ENCODE data around the gene CD99L2.

The CD99L2 gene

GRCh38 chrX:150774798-150775568, 123.5 kb downstream of the CD99L2 start:
- no peak overlapping the region for H3K9ac ChIP-seq (ENCODE audit: low read depth, low read length)
- no peaks in the 10 kb centered on the region for H3K9me3 ChIP-seq (ENCODE audit: control insufficient read depth, insufficient read depth, low read length)
- H3K4me1 ChIP-seq (ENCODE audit: insufficient read depth, low read length), result no peaks in the 10 kb centered on the region; the same call in 1 of the 2 replicates
- no peaks in the 10 kb centered on the region for H3K36me3 ChIP-seq (ENCODE audit: insufficient read depth, low read length)

- H3K9me3 ChIP-seq (ENCODE audit: control insufficient read depth, insufficient read depth, low read length), result no peaks in the 10 kb centered on the region
- no peaks in the 10 kb centered on the region for H3K36me3 ChIP-seq (ENCODE audit: insufficient read depth, low read length)
- H3K4me1 ChIP-seq (ENCODE audit: insufficient read depth, low read length), result no peaks in the 10 kb centered on the region; the same call in 1 of the 2 replicates
- H3K9ac ChIP-seq (ENCODE audit: low read depth, low read length), result no peak overlapping the region
These were observed 124.8 kb downstream of the CD99L2 start for GRCh38 chrX:150773634-150774033.

GRCh38 chrX:150773117-150773516, 125.4 kb downstream of the CD99L2 start:
- no peaks in the 10 kb centered on the region for H3K36me3 ChIP-seq (ENCODE audit: insufficient read depth, low read length)
- H3K9ac ChIP-seq (ENCODE audit: low read depth, low read length), result no peak overlapping the region
- no peaks in the 10 kb centered on the region; the same call in 1 of the 2 replicates for H3K4me1 ChIP-seq (ENCODE audit: insufficient read depth, low read length)
- no peaks in the 10 kb centered on the region for H3K9me3 ChIP-seq (ENCODE audit: control insufficient read depth, insufficient read depth, low read length)

DNA sequence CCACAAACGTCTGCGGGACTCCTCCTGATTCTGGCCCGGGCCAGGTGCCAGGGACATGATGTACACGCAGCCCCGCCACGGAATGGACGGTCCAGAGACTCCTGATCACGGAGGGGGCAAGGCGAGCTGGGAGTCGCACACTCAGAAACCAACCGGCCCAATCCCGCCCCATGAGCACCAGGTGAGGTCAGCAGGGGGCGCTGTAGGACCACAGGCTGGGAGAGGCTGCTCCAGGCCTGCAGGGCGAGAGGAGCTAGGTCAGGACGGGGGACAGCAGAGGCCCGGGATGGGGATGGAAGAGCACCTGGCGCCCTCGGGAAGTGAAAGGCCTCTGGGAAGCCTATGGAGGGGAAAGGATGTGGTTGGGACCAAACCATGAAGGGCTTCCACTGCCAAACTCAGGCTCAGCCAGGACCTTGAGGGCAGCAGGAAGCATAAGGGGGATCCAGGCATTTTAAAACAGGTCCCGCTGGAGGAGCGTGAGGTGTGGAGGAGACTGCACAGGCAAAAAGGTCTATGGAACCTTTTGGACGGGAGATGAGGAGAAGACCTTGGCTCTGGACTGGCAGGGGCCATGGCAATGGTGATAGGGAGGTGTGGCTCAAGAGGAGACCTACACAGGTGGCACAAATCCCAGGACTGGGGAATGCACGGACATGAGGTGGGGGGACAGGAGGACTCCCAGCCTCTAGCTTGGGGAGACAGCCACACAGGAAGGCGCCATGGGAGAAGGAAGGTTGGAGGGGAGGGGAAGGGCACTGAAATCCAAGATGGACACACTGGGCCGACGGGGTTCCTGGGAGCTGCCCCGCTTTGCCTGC, 126.1 kb downstream of the CD99L2 start:
- H3K9ac ChIP-seq (ENCODE audit: low read depth, low read length), result no peak overlapping the region
- H3K4me1 ChIP-seq (ENCODE audit: insufficient read depth, low read length), result peaks cover 1% of the 10 kb centered on the region
- no peaks in the 10 kb centered on the region for H3K36me3 ChIP-seq (ENCODE audit: insufficient read depth, low read length)
- no peaks in the 10 kb centered on the region for H3K9me3 ChIP-seq (ENCODE audit: control insufficient read depth, insufficient read depth, low read length)

GRCh38 chrX:150771116-150771515, 127.4 kb downstream of the CD99L2 start:
- Histone ChIP-seq H3K36me3 (ENCODE audit: insufficient read depth, low read length) (no peaks in the 10 kb centered on the region), H3K9ac (ENCODE audit: low read depth, low read length) (no peak overlapping the region), H3K4me1 (ENCODE audit: insufficient read depth, low read length) (peaks cover 14% of the 10 kb centered on the region; the same call in 1 of the 2 replicates), H3K9me3 (ENCODE audit: control insufficient read depth, insufficient read depth, low read length) (no peaks in the 10 kb centered on the region)

DNA sequence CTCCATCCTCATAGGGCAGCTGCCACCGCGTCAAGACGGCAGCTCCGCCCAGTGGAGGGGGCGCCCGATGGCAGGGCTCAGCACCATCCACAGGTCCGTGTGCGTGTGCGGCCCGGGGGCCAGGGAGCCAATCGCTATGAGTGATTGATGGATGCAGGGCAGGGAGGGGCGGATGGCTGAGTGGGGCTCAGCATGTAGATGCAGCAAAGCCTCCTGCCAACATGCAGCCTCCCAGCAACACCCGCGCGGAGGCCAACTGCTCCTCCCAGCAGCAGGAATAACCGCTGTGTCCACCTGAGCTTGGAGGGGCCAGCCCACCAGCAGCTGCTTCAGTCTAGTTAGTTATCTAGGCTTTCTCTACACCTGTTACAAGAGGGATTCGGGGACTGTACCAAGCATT, 127.8 kb downstream of the CD99L2 start:
- Histone ChIP-seq H3K9me3 (ENCODE audit: control insufficient read depth, insufficient read depth, low read length) (no peaks in the 10 kb centered on the region), H3K4me1 (ENCODE audit: insufficient read depth, low read length) (peaks cover 16% of the 10 kb centered on the region; the same call in 1 of the 2 replicates), H3K9ac (ENCODE audit: low read depth, low read length) (no peak overlapping the region), H3K36me3 (ENCODE audit: insufficient read depth, low read length) (no peaks in the 10 kb centered on the region)

GRCh38 chrX:150769408-150769807, 129.1 kb downstream of the CD99L2 start:
- no peaks in the 10 kb centered on the region for H3K9me3 ChIP-seq (ENCODE audit: control insufficient read depth, insufficient read depth, low read length)
- no peak overlapping the region for H3K9ac ChIP-seq (ENCODE audit: low read depth, low read length)
- H3K36me3 ChIP-seq (ENCODE audit: insufficient read depth, low read length), result no peaks in the 10 kb centered on the region
- H3K4me1 ChIP-seq (ENCODE audit: insufficient read depth, low read length), result peaks cover 23% of the 10 kb centered on the region; the same call in 1 of the 2 replicates

DNA sequence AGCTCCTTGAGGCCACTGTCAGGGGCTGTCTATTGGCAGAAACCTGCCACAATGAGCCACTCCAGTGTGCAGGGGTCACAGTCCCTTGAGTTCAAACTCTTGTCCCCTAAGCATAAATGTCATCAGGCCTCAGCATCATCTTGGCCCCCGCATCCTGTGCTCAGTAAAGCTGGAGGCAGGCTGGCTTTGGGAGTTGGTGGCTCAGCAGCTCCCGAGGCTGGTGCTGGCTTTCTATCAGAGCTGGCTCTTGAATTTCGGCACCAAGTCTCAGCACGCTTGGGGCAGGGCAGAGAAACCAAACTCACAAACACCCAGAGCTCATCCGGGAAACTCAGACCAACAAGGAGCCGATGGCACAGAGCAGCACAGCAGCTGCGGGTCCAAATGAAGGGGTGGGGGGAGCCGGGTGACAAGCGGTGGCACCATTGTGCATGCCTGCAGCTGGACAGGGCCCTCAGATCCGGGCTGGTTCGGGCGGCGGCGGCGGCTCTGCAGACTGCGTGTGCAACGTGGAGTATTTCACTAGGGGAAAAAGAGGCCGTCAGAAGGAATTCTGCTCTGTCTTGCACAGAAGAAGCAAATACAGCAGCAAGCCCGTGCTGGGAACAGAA, 129.8 kb downstream of the CD99L2 start:
- Histone ChIP-seq H3K9me3 (ENCODE audit: control insufficient read depth, insufficient read depth, low read length) (no peaks in the 10 kb centered on the region), H3K9ac (ENCODE audit: low read depth, low read length) (no peak overlapping the region), H3K36me3 (ENCODE audit: insufficient read depth, low read length) (no peaks in the 10 kb centered on the region), H3K4me1 (ENCODE audit: insufficient read depth, low read length) (peaks cover 28% of the 10 kb centered on the region; the same call in 1 of the 2 replicates)

DNA sequence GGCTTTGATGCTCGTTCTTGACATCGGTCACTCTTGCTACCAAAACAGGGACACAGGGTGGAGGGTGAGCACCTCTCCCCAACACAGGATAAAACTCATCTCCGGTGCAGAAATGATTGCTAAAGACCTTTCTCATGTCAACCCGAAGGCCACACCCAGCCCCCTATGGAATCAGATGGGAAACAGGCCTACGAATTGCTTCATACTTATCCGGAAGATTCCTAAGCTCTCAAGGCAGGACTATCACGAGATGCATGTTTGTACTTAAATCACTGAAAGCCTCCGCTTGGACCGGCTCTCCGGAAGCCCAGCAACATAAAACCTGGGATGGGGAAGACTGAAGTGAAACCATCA, 130.4 kb downstream of the CD99L2 start:
- no peaks in the 10 kb centered on the region for H3K9me3 ChIP-seq (ENCODE audit: control insufficient read depth, insufficient read depth, low read length)
- no peaks in the 10 kb centered on the region for H3K36me3 ChIP-seq (ENCODE audit: insufficient read depth, low read length)
- no peak overlapping the region for H3K9ac ChIP-seq (ENCODE audit: low read depth, low read length)
- H3K4me1 ChIP-seq (ENCODE audit: insufficient read depth, low read length), result peaks cover 31% of the 10 kb centered on the region; the same call in 1 of the 2 replicates

GRCh38 chrX:150767475-150768131, 130.9 kb downstream of the CD99L2 start:
- H3K36me3 ChIP-seq (ENCODE audit: insufficient read depth, low read length), result no peaks in the 10 kb centered on the region
- H3K9ac ChIP-seq (ENCODE audit: low read depth, low read length), result no peak overlapping the region
- no peaks in the 10 kb centered on the region for H3K9me3 ChIP-seq (ENCODE audit: control insufficient read depth, insufficient read depth, low read length)
- peaks cover 31% of the 10 kb centered on the region; the same call in 1 of the 2 replicates for H3K4me1 ChIP-seq (ENCODE audit: insufficient read depth, low read length)

DNA sequence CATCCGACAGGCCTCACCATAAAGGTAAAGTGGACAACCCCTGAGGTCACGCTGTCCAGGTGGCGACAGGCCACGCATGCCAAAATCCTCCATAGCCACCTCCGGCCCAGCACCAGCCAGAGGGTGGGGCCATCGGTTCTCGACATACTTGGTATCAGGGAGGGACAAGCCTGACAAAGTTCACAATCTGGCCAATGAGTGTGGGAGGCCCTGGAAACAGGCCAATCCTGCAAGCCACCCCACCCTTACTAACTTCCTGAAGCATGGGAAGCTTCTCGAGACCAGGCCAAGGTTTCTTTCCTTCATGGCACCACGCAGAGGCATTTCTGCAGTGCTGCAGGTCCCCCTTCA, 131.4 kb downstream of the CD99L2 start:
- no peaks in the 10 kb centered on the region for H3K9me3 ChIP-seq (ENCODE audit: control insufficient read depth, insufficient read depth, low read length)
- H3K36me3 ChIP-seq (ENCODE audit: insufficient read depth, low read length), result no peaks in the 10 kb centered on the region
- H3K4me1 ChIP-seq (ENCODE audit: insufficient read depth, low read length), result peaks cover 31% of the 10 kb centered on the region; the same call in 1 of the 2 replicates
- no peak overlapping the region for H3K9ac ChIP-seq (ENCODE audit: low read depth, low read length)

- Histone ChIP-seq H3K9ac (ENCODE audit: low read depth, low read length) (no peak overlapping the region), H3K4me1 (ENCODE audit: insufficient read depth, low read length) (peaks cover 31% of the 10 kb centered on the region; the same call in 1 of the 2 replicates), H3K36me3 (ENCODE audit: insufficient read depth, low read length) (no peaks in the 10 kb centered on the region), H3K9me3 (ENCODE audit: control insufficient read depth, insufficient read depth, low read length) (no peaks in the 10 kb centered on the region)
These were observed 132.0 kb downstream of the CD99L2 start for GRCh38 chrX:150766351-150767044.

- no peaks in the 10 kb centered on the region for H3K9me3 ChIP-seq (ENCODE audit: control insufficient read depth, insufficient read depth, low read length)
- H3K36me3 ChIP-seq (ENCODE audit: insufficient read depth, low read length), result no peaks in the 10 kb centered on the region
- peaks cover 31% of the 10 kb centered on the region; the same call in 1 of the 2 replicates for H3K4me1 ChIP-seq (ENCODE audit: insufficient read depth, low read length)
- no peak overlapping the region for H3K9ac ChIP-seq (ENCODE audit: low read depth, low read length)
These were observed 132.6 kb downstream of the CD99L2 start for GRCh38 chrX:150765782-150766350.
